HEK293 (cell line): ENCODE measurements around the gene FAM167B.
A peak's percentile ranks its signal among the peaks of the same experiment; 100 is the strongest.

Source experiments
- BCL11A ChIP-seq: fragments of 450-650 bp; formaldehyde crosslinking; IDR thresholded peaks from 2 replicates; pipeline ENCODE4 v1.5.1; 2016; ENCODE audit warnings: low read depth, missing biosample characterization, missing genetic modification characterization
- FEZF1 ChIP-seq: fragments of 450-650 bp; formaldehyde crosslinking; IDR thresholded peaks from 2 replicates; pipeline ENCODE4 v1.5.1; 2016; ENCODE audit warnings: missing biosample characterization, missing genetic modification characterization
- GLI2 ChIP-seq: fragments of 450-650 bp; formaldehyde crosslinking; IDR thresholded peaks from 2 replicates; pipeline ENCODE4; 2017; ENCODE audit warnings: missing biosample characterization, missing genetic modification characterization, low read depth, borderline replicate concordance
- MZF1 ChIP-seq: fragments of 450-650 bp; formaldehyde crosslinking; IDR thresholded peaks from 2 replicates; pipeline ENCODE4 v1.5.1; 2017; ENCODE audit warnings: missing biosample characterization, missing genetic modification characterization, borderline replicate concordance
- PRDM1 ChIP-seq: fragments of 450-650 bp; formaldehyde crosslinking; IDR thresholded peaks from 2 replicates; pipeline ENCODE4; 2016; ENCODE audit warnings: missing biosample characterization, missing genetic modification characterization
- REPIN1 ChIP-seq: fragments of 450-650 bp; formaldehyde crosslinking; IDR thresholded peaks from 2 replicates; pipeline ENCODE4 v1.5.1; 2017; ENCODE audit warnings: missing biosample characterization, missing genetic modification characterization, low read depth
- SCRT2 ChIP-seq: fragments of 450-650 bp; formaldehyde crosslinking; IDR thresholded peaks from 2 replicates; pipeline ENCODE4 v1.5.1; 2016; ENCODE audit warnings: missing biosample characterization, missing genetic modification characterization
- SETDB1 ChIP-seq: IDR thresholded peaks from one replicate; pipeline ENCODE4 v1.6.1; 2017; ENCODE audit warnings: mild to moderate bottlenecking, low read length, moderate library complexity, mixed read lengths; ENCODE audit not compliant: insufficient read length
- SP3 ChIP-seq: fragments of 450-650 bp; formaldehyde crosslinking; IDR thresholded peaks from 2 replicates; pipeline ENCODE4 v1.5.1; 2016; ENCODE audit warnings: missing biosample characterization, missing genetic modification characterization
- SP7 ChIP-seq: fragments of 450-650 bp; formaldehyde crosslinking; IDR thresholded peaks from 2 replicates; pipeline ENCODE4 v1.5.1; 2016; ENCODE audit warnings: missing biosample characterization, missing genetic modification characterization
- ZBTB20 ChIP-seq: fragments of 450-650 bp; formaldehyde crosslinking; IDR thresholded peaks from 2 replicates; pipeline ENCODE4 v1.5.1; 2016; ENCODE audit warnings: missing biosample characterization, missing genetic modification characterization
- ZBTB7A ChIP-seq: fragments of 450-650 bp; formaldehyde crosslinking; IDR thresholded peaks from 2 replicates; pipeline ENCODE4 v1.5.1; 2016; ENCODE audit warnings: low read depth, missing biosample characterization, missing genetic modification characterization
- ZNF155 ChIP-seq: fragments of 450-650 bp; formaldehyde crosslinking; IDR thresholded peaks from 2 replicates; pipeline ENCODE4 v1.5.1; 2016; ENCODE audit warnings: missing biosample characterization, missing genetic modification characterization
- ZNF169 ChIP-seq: fragments of 450-650 bp; formaldehyde crosslinking; IDR thresholded peaks from 2 replicates; pipeline ENCODE4 v1.5.1; 2016; ENCODE audit warnings: missing biosample characterization, missing genetic modification characterization
- ZNF174 ChIP-seq: fragments of 450-650 bp; formaldehyde crosslinking; IDR thresholded peaks from 2 replicates; pipeline ENCODE4 v1.5.0; 2017; ENCODE audit warnings: missing biosample characterization, mild to moderate bottlenecking, missing genetic modification characterization
- ZNF211 ChIP-seq: fragments of 450-650 bp; formaldehyde crosslinking; IDR thresholded peaks from 2 replicates; pipeline ENCODE4 v1.5.1; 2016; ENCODE audit warnings: low read depth, missing biosample characterization, missing genetic modification characterization
- ZNF221 ChIP-seq: fragments of 450-650 bp; formaldehyde crosslinking; IDR thresholded peaks from 2 replicates; pipeline ENCODE4 v1.5.1; 2017; ENCODE audit warnings: missing biosample characterization, missing genetic modification characterization, borderline replicate concordance
- ZNF239 ChIP-seq: fragments of 450-650 bp; formaldehyde crosslinking; IDR thresholded peaks from 2 replicates; pipeline ENCODE4 v1.5.1; 2016; ENCODE audit warnings: missing biosample characterization, missing genetic modification characterization
- ZNF341 ChIP-seq: fragments of 450-650 bp; formaldehyde crosslinking; IDR thresholded peaks from 2 replicates; pipeline ENCODE4; 2016; ENCODE audit warnings: low read depth, missing biosample characterization, missing genetic modification characterization
- ZNF416 ChIP-seq: fragments of 450-650 bp; formaldehyde crosslinking; IDR thresholded peaks from 2 replicates; pipeline ENCODE4 v1.5.1; 2016; ENCODE audit warnings: missing biosample characterization, missing genetic modification characterization
- ZNF449 ChIP-seq: fragments of 450-650 bp; formaldehyde crosslinking; IDR thresholded peaks from 2 replicates; pipeline ENCODE4 v1.5.1; 2017; ENCODE audit warnings: missing biosample characterization, mild to moderate bottlenecking, missing genetic modification characterization, moderate library complexity
- ZNF530 ChIP-seq: fragments of 450-650 bp; formaldehyde crosslinking; IDR thresholded peaks from 2 replicates; pipeline ENCODE4 v1.5.1; 2016; ENCODE audit warnings: low read depth, missing biosample characterization, missing genetic modification characterization
- ZNF544 ChIP-seq: fragments of 450-650 bp; formaldehyde crosslinking; IDR thresholded peaks from 2 replicates; pipeline ENCODE4 v1.5.0; 2017; ENCODE audit warnings: missing biosample characterization, missing genetic modification characterization
- ZNF548 ChIP-seq: fragments of 450-650 bp; formaldehyde crosslinking; IDR thresholded peaks from 2 replicates; pipeline ENCODE4 v1.5.1; 2016; ENCODE audit warnings: missing biosample characterization, missing genetic modification characterization
- ZNF580 ChIP-seq: fragments of 450-650 bp; formaldehyde crosslinking; IDR thresholded peaks from 2 replicates; pipeline ENCODE4 v1.5.1; 2016; ENCODE audit warnings: missing biosample characterization, missing genetic modification characterization
- ZNF658 ChIP-seq: fragments of 450-650 bp; formaldehyde crosslinking; IDR thresholded peaks from 2 replicates; pipeline ENCODE4; 2016; ENCODE audit warnings: missing biosample characterization, missing genetic modification characterization
- ZNF701 ChIP-seq: fragments of 450-650 bp; formaldehyde crosslinking; IDR thresholded peaks from 2 replicates; pipeline ENCODE4 v1.5.1; 2016; ENCODE audit warnings: missing biosample characterization, missing genetic modification characterization
- ZNF777 ChIP-seq: fragments of 450-650 bp; formaldehyde crosslinking; IDR thresholded peaks from 2 replicates; pipeline ENCODE4 v1.5.1; 2017; ENCODE audit warnings: missing biosample characterization, missing genetic modification characterization, borderline replicate concordance
- ZNF792 ChIP-seq: fragments of 450-650 bp; formaldehyde crosslinking; IDR thresholded peaks from 2 replicates; pipeline ENCODE4 v1.5.1; 2016; ENCODE audit warnings: missing biosample characterization, missing genetic modification characterization
- ZNF843 ChIP-seq: fragments of 450-650 bp; formaldehyde crosslinking; IDR thresholded peaks from 2 replicates; pipeline ENCODE4 v1.5.1; 2016; ENCODE audit warnings: missing biosample characterization, missing genetic modification characterization
- ZSCAN4 ChIP-seq: fragments of 450-650 bp; formaldehyde crosslinking; IDR thresholded peaks from 2 replicates; pipeline ENCODE4 v1.5.1; 2017; ENCODE audit warnings: missing biosample characterization, missing genetic modification characterization
- TF ChIP-seq, protein P1 (sequence below): fragments of 450-650 bp; formaldehyde crosslinking; IDR thresholded peaks from 2 replicates; pipeline ENCODE4 v1.5.1; 2016; ENCODE audit warnings: missing biosample characterization, missing genetic modification characterization
- TF ChIP-seq, protein P2 (sequence below): fragments of 450-650 bp; formaldehyde crosslinking; IDR thresholded peaks from 2 replicates; pipeline ENCODE4 v1.5.1; 2016; ENCODE audit warnings: missing biosample characterization, missing genetic modification characterization, low read depth
- TF ChIP-seq, protein P3 (sequence below): fragments of 450-650 bp; formaldehyde crosslinking; IDR thresholded peaks from 2 replicates; pipeline ENCODE4 v1.5.1; 2016; ENCODE audit warnings: missing biosample characterization, missing genetic modification characterization, borderline replicate concordance

Gene FAM167B

GRCh38 chr1:32247983-32248889, 1.2 kb downstream of the FAM167B start (continued):
- TF ChIP-seq SETDB1 (no peak), ZNF341 (tag by site-specific recombination) (no peak), ZNF544 (tag by site-specific recombination) (no peak), PRDM1 (tag by site-specific recombination) (no peak), ZNF701 (tag by site-specific recombination) (no peak), SP7 (tag by site-specific recombination) (peak; percentile 54), ZNF169 (tag by site-specific recombination) (no peak), ZNF580 (tag by site-specific recombination) (peak; percentile 79), SP3 (tag by site-specific recombination) (0 out of 2 replicates have a peak, but pooled peaks have one; percentile 16), ZNF211 (tag by site-specific recombination) (no peak), ZNF155 (tag by site-specific recombination) (no peak), ZNF548 (tag by site-specific recombination) (no peak), ZNF792 (tag by site-specific recombination) (no peak), ZNF416 (no peak), GLI2 (tag by site-specific recombination) (no peak), FEZF1 (tag by site-specific recombination) (no peak), REPIN1 (tag by site-specific recombination) (no peak), MZF1 (no peak), ZNF658 (tag by site-specific recombination) (no peak), SCRT2 (peak; percentile 59; the same call in 1 of the 2 replicates), ZBTB20 (tag by site-specific recombination) (no peak; the same call in 1 of the 2 replicates), ZNF221 (tag by site-specific recombination) (no peak), ZNF530 (tag by site-specific recombination) (no peak), ZNF777 (tag by site-specific recombination) (no peak), BCL11A (tag by site-specific recombination) (peak; percentile 61; the same call in 1 of the 2 replicates), ZSCAN4 (no peak), ZBTB7A (tag by site-specific recombination) (no peak), ZNF239 (tag by site-specific recombination) (no peak), ZNF174 (no peak), ZNF843 (tag by site-specific recombination) (no peak), ZNF449 (tag by site-specific recombination) (no peak)
- TF ChIP-seq, protein P1, sequence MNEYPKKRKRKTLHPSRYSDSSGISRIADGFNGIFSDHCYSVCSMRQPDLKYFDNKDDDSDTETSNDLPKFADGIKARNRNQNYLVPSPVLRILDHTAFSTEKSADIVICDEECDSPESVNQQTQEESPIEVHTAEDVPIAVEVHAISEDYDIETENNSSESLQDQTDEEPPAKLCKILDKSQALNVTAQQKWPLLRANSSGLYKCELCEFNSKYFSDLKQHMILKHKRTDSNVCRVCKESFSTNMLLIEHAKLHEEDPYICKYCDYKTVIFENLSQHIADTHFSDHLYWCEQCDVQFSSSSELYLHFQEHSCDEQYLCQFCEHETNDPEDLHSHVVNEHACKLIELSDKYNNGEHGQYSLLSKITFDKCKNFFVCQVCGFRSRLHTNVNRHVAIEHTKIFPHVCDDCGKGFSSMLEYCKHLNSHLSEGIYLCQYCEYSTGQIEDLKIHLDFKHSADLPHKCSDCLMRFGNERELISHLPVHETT (tag by site-specific recombination): peak; percentile 69; the same call in 1 of the 2 replicates
- TF ChIP-seq, protein P2, sequence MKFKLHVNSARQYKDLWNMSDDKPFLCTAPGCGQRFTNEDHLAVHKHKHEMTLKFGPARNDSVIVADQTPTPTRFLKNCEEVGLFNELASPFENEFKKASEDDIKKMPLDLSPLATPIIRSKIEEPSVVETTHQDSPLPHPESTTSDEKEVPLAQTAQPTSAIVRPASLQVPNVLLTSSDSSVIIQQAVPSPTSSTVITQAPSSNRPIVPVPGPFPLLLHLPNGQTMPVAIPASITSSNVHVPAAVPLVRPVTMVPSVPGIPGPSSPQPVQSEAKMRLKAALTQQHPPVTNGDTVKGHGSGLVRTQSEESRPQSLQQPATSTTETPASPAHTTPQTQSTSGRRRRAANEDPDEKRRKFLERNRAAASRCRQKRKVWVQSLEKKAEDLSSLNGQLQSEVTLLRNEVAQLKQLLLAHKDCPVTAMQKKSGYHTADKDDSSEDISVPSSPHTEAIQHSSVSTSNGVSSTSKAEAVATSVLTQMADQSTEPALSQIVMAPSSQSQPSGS (tag by site-specific recombination): no peak
- TF ChIP-seq, protein P3, sequence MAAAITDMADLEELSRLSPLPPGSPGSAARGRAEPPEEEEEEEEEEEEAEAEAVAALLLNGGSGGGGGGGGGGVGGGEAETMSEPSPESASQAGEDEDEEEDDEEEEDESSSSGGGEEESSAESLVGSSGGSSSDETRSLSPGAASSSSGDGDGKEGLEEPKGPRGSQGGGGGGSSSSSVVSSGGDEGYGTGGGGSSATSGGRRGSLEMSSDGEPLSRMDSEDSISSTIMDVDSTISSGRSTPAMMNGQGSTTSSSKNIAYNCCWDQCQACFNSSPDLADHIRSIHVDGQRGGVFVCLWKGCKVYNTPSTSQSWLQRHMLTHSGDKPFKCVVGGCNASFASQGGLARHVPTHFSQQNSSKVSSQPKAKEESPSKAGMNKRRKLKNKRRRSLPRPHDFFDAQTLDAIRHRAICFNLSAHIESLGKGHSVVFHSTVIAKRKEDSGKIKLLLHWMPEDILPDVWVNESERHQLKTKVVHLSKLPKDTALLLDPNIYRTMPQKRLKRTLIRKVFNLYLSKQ (tag by site-specific recombination): no peak
